Activated T-cell treated with anti-CD3 and anti-CD28 coated beads for 4 hours (primary cell): ENCODE data around the gene PLCH2.

Experiments used
- DNase-seq: peaks from one replicate; pipeline ENCODE4 v3.0.0-alpha.2; 2020

The PLCH2 gene

DNA sequence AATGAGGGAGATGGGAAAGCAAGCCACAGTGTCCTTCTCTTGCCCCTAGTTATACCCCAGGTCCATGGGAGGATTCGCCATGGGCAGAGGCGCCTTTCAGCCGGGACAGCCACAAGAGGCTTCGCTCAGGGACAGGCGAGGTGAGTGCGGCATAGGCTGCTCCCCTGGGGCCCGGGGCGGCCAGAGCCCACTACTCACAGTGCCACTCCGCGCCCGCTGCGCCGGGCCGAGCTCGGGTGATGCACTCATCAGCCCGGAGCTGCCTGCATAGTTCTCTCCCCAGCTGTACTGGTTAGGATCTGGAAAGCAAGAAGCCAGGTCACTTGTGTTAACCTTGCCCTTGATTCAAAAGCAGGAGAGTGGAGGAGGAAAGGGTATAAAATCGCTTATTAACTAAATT lies 41.9 kb downstream of the PLCH2 start:
- no peak for DNase-seq

GRCh38 chr1:2518528-2518927 lies 42.4 kb downstream of the PLCH2 start:
- DNase-seq, result no peak

DNA sequence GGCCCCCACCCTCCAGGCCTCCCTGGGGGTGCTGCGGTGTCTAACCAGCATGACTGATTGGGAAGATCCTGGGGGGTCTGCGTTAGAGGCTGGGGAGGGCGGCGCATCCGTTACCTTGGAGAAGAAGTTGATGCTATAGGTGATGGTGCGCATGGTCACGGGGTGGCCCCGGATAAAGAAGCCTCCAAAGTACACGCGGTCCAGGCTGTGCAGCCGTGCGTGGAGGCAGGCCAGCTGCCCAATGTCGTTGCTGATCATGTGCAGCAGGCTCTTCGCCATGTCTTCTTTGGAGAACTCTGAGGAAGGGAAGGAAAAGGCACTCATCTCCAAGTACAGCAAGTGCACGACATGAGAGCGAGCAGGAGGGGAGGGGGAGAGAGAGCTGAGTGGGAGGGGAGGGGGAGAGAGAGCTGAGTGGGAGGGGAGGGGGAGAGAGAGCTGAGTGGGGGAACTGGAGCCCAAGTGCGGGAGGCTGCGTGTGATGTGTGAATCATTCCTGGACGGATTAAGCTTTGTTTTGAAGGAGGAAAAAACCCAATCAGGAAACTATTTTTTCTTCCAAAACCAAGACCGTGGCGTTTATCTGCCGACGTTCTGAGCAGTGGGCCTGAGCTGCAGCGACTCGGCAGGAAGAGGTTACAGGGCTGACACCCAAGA lies 43.1 kb downstream of the PLCH2 start:
- DNase-seq, result no peak

GRCh38 chr1:2519729-2520128 lies 43.6 kb downstream of the PLCH2 start:
- DNase-seq, result no peak

- no peak for DNase-seq
Observed at GRCh38 chr1:2520206-2520605, 44.1 kb downstream of the PLCH2 start.

GRCh38 chr1:2520806-2521205 lies 44.7 kb downstream of the PLCH2 start:
- DNase-seq, result no peak

DNA sequence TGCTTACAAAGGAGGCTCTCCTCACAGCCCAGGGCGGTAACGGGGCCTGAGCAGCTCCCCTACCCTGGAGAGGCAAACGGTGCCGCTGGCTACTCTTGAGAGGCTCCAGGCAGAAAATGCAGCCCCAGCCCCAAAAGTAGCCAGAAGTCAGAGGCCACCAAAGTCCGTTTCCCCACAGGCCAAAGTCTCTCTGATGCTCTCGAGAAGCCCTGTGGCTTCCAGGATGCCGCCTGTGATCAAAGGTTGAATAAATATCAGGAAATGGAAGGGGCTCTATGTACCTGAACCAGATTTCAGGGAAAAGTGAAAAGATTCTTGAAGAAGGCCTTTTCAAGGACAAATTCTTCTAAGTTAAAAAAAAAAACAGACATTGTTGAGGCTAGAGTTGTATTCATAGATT lies 46.1 kb downstream of the PLCH2 start:
- no peak for DNase-seq

DNA sequence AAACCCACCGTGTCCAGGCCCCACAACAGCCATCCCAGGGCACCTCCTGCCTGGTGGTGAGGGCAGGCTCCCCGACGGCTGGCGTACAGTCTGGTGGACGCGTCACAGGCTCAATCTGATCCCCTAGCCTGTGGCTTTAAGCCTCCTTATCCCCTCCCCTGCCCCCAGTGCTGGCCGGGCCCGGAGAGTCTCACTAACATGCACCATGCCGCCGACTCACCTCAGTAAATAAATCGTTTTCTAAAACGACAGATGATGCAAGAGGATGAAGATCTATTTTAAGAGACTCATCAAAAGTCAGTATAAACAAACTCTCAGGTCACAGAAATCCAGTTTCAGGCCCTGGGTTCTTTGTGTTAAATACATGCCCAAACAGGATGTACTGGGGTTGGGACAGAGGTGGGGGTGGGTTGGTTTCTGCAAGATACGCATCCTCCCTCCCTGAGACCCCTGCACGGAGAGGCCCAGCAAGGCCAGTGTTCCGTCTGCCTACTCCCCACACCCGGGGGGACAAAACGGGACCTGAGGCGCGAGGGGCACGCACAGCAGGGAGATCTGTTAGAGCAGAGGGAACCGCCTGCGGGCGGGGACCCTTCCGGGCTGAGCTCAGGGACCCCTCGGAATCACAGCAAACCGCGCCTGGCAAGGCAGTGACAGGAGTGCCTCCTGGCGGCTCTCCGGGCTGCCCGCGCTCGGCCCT lies 47.3 kb downstream of the PLCH2 start:
- no peak for DNase-seq

DNA sequence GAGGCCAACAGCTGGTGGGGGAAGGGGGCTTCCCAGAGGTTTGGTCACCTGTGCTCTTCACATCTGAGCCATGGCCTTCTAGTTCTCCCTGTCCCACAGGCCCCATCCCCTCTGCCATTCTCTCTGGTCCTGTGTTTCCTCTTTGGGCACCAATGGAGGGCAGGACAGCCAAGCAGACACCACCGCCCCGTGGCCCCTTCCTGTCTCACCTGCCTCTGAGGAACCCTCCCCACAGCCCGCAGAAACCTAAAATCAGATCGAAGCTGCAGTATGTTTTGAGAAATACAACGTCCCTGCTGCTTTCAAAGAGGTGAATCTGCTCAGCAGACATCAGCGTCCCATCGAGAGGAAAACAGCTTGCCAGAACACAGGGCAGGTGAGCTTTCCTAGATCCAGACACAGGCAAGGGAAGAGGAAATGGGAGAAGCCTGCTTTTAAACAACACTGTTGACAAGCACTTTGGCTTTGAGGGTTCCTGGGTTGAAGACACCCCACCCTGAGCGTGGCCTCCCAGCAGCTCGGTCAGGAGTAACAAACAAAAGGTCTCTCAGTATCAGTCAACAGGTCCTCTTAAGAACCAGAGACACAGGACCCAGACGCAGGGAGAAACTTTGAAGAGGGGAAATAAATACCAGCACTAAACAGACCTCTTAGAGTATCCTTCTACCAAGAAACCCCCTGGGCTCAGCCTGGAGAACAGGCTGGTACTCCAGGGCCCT lies 48.0 kb downstream of the PLCH2 start:
- DNase-seq, result no peak

- DNase-seq, result no peak
Observed at GRCh38 chr1:2525572-2525919, 49.5 kb downstream of the PLCH2 start.

DNA sequence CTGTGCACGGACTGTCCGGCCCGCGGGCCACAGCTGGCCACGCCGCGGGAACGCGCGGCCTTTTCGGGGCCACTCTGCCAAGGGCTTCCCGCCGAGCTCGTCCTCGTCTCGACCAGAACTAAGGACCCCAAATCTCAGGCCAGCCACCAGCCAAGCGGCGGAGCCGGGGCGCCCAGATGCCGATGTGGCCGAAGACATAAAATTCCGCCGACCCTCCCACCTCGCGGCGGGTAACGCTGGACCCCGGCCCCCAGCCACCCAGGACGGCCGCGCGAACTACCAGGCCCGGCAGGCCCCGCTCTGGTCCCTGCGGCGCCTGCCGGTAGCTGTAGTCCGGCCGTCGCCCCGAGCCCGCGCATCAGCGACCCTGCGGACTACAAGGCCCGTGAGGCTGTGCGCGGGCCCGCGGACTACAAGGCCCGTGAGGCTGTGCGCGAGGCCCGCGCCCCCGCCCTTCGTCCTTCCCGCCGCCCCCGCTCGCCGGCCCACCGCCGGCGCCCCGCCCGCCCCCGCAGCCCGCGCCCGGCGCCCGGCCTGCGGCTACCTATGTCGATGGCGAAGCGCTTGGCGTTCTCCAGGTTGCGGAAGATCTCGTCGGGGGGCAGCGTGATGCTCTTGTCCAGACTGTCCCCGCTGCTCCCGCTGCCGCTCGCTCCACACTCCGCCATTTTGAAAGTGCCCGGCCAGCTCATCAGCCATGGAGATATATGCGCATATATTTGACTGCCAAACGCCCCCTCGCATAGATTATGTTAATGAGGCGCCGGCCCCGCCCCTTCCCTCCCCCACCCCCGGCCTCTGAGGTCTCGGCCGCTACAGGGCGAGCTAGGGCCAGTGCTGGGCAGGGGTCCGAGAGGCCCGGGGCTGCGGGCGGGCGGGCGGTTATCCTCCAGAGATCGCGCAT lies 50.1 kb downstream of the PLCH2 start, which contains the start of gene PANK4:
TSS of gene PANK4 (minus strand) at position 677 of the 904 bp plus-strand sequence. CDS start at position 668, 9 bp downstream.
- peak; percentile 77 for DNase-seq

DNA sequence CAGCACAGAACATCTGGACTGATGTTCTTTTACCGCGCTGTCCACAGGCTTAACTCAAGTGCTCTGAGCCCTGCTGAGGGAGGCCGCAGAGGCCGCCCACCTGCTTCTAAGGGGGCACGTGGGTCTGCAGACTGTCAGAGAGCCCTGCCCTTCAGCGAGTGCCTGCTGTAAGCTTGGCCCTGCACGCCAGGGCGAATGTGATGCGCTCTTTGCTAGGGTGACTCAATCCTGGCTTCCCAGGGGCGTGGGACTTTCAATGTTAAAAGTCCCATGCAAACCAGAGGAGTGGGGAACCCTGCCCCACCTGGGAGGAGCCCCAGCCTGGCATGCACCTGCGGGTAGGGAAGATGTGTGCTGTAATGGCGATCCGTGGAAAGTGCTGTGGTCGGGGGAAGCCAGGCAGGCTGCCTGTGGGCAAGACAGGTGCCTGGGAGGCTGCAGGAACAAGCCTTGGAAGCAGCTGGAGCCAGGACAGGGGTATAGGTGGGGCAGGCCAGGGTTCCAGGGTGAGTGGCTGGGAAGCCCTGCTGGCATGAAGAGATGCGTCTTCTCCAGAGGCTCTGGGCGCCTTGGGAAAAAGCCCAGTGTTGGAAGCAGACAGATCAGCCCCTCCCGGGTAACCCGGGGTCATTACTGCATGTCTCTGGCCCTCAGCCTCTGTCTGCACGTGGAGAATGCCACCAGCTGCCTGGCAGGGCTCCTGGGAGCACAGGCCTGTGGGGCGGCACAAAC lies 50.9 kb downstream of the PLCH2 start:
- DNase-seq, result peak; percentile 44

DNA sequence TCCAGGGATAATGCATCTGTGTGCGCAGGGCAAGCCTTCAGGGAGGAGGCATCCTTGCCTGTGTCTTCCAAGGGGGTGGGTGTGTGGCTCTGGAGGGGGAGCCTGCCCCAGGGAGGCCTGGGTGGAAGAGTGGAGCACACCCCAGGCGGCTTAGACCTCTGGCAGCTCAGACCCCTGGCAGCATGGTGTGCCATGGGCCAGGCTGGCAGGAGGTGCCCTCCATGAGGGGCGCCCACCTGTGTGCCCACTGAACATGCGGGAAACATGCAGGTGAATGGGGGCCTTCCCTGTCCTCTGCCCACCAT lies 51.4 kb downstream of the PLCH2 start:
- DNase-seq, result no peak

- no peak for DNase-seq
Observed at GRCh38 chr1:2528016-2528415, 51.9 kb downstream of the PLCH2 start.

- DNase-seq, result no peak
Observed at GRCh38 chr1:2528611-2528965, 52.5 kb downstream of the PLCH2 start.

- peak; percentile 38 for DNase-seq
Observed at GRCh38 chr1:2528966-2529783, 53.1 kb downstream of the PLCH2 start.

DNA sequence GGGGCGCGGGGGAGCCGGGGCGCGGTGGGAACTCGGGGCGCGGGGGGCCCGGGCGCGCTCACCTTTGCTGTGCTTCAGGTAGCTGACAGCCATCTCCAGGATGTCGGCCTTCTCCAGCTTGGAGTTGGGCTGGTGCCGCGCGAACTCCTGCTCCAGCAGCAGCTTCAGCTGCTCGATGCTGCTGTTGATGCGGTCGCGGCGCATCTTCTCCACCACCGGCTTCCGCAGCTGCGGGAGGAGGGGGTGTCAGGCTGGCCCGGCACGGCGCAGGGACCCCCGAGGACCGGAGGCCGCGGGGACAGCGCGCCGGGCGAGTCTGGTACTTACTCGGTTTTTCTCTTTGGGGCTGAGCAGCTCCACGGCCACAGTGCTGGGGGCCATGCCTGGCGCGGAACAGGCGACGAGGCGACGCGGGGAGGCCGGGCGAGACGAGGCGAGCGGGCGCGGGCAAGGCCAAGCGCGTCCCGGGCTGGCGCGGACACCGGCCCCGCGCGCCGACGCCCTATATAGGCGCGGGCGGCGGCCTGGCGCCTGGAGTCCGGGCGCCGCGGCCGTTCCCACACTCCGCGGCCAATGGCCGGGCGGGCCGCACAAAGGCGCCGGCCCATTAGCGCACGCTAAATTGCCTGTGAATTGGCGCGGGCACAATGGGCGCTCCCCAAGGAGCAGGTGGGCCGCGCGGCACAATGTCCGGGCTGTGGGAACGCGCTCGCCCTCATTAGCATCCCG lies 53.9 kb downstream of the PLCH2 start, which contains the start of gene HES5:
TSS of gene HES5 (minus strand) at position 480 of the 729 bp plus-strand sequence. CDS start at position 381, 99 bp downstream.
- DNase-seq, result no peak

DNA sequence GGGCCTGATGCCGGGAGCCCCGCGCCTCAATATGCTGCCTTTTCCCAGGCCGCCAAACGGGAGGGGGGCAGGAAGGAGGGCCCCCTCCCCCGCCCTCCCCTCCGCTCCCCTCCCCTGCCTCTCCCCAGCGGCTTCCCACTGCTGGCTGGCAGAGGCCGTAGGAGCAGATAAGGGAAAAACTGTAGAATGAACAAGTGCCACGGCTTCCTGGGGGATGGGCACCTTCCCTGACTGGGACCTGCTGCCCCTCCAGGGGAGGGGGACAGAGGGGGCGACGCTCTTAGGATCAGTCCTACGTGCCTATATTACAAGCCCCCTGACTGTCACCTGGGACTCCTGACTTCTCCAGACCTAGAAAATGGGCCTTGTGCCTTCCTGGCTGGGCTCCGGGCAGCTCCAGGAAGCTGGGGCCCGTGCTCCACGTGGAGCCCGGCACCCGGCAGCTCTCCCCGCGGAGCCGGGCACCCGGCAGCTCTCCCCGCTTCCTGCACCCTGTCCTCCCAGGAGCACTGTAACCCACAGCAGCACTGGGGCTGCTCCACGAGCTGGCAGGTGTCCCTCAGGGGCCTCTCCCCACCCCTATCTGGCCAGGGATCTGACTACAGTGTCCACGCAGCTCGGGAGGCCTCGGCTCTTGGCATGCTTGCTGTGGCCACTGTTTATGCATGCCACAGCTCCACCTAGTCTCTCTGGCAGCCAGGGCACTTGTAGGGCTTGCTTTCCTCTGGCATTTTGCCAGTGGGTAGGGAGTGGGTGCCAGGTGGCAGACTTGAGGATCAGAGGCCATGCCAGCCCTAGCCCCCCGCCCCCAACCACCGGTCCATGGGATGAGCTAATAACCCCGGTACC lies 54.6 kb downstream of the PLCH2 start:
- no peak for DNase-seq

GRCh38 chr1:2532485-2533160 lies 56.5 kb downstream of the PLCH2 start:
- DNase-seq, result no peak
